ENCODE results near the gene ID2.

The ID2 gene

GRCh38 chr2:8682719-8683667 lies 1.1 kb downstream of the ID2 start:
- no peak for DNase-seq (ENCODE audit: insufficient read length, low spot score)
- FAIRE-seq: no peak

GRCh38 chr2:8684540-8684877 lies 2.7 kb downstream of the ID2 start:
- FAIRE-seq: no peak
- DNase-seq (ENCODE audit: insufficient read length, low spot score): no peak

GRCh38 chr2:8684878-8685696 lies 3.2 kb downstream of the ID2 start:
- DNase-seq (ENCODE audit: insufficient read length, low spot score): no peak
- no peak for FAIRE-seq

- DNase-seq (ENCODE audit: insufficient read length, low spot score) (peak; percentile 76), FAIRE-seq (peak; percentile 16)
Measured at GRCh38 chr2:8685697-8686358, 4.0 kb downstream of the ID2 start.

GRCh38 chr2:8691859-8692437 lies 10.1 kb downstream of the ID2 start:
- FAIRE-seq: no peak
- DNase-seq (ENCODE audit: insufficient read length, low spot score): no peak

- DNase-seq (ENCODE audit: insufficient read length, low spot score) (no peak), FAIRE-seq (no peak)
Measured at GRCh38 chr2:8692783-8693156, 10.9 kb downstream of the ID2 start.

- DNase-seq (ENCODE audit: insufficient read length, low spot score): no peak
- no peak for FAIRE-seq
Measured at GRCh38 chr2:8693157-8693821, 11.4 kb downstream of the ID2 start.

GRCh38 chr2:8694737-8695136 lies 12.9 kb downstream of the ID2 start:
- FAIRE-seq (no peak), DNase-seq (ENCODE audit: insufficient read length, low spot score) (no peak)

GRCh38 chr2:8697190-8697589 lies 15.3 kb downstream of the ID2 start:
- FAIRE-seq (no peak), DNase-seq (ENCODE audit: insufficient read length, low spot score) (no peak)

GRCh38 chr2:8699839-8700238 lies 18.0 kb downstream of the ID2 start:
- FAIRE-seq (peak; percentile 36), DNase-seq (ENCODE audit: insufficient read length, low spot score) (no peak)

GRCh38 chr2:8701681-8702379 lies 20.0 kb downstream of the ID2 start:
- FAIRE-seq: no peak
- DNase-seq (ENCODE audit: insufficient read length, low spot score): no peak

- DNase-seq (ENCODE audit: insufficient read length, low spot score) (no peak), FAIRE-seq (no peak)
Measured at GRCh38 chr2:8704906-8705305, 23.1 kb downstream of the ID2 start.

GRCh38 chr2:8709611-8710010 lies 27.8 kb downstream of the ID2 start:
- no peak for FAIRE-seq
- no peak for DNase-seq (ENCODE audit: insufficient read length, low spot score)

GRCh38 chr2:8710951-8711350 lies 29.1 kb downstream of the ID2 start:
- DNase-seq (ENCODE audit: insufficient read length, low spot score) (no peak), FAIRE-seq (no peak)

- no peak for FAIRE-seq
- DNase-seq (ENCODE audit: insufficient read length, low spot score): no peak
Measured at GRCh38 chr2:8714283-8714682, 32.4 kb downstream of the ID2 start.

GRCh38 chr2:8714971-8715370 lies 33.1 kb downstream of the ID2 start:
- DNase-seq (ENCODE audit: insufficient read length, low spot score) (no peak), FAIRE-seq (no peak)

GRCh38 chr2:8719528-8719927 lies 37.7 kb downstream of the ID2 start:
- FAIRE-seq: no peak
- no peak for DNase-seq (ENCODE audit: insufficient read length, low spot score)

GRCh38 chr2:8720741-8721140 lies 38.9 kb downstream of the ID2 start:
- FAIRE-seq (no peak), DNase-seq (ENCODE audit: insufficient read length, low spot score) (no peak)

- FAIRE-seq: no peak
- no peak for DNase-seq (ENCODE audit: insufficient read length, low spot score)
Measured at GRCh38 chr2:8721410-8721809, 39.6 kb downstream of the ID2 start.

GRCh38 chr2:8722986-8723385 lies 41.1 kb downstream of the ID2 start:
- DNase-seq (ENCODE audit: insufficient read length, low spot score): no peak

More at GRCh38 chr2:8722986-8723385, 41.1 kb downstream of the ID2 start:
- FAIRE-seq: no peak
